Cardiac ventricle fibroblast (primary cell): ENCODE data around the gene DOP1B. TPM values are rescaled to one million over a fixed set of nuclear protein-coding genes. Genes with fewer than 3 reads are reported as not detected.

Experiments
- total RNA-seq: library from RNA; depleted of rRNA; stranded (reverse); fragments of >200 nt; gene quantifications from 2 replicates; pipeline ENCODE4 v1.2.3, GENCODE V29; 2015

DOP1B gene, protein sequence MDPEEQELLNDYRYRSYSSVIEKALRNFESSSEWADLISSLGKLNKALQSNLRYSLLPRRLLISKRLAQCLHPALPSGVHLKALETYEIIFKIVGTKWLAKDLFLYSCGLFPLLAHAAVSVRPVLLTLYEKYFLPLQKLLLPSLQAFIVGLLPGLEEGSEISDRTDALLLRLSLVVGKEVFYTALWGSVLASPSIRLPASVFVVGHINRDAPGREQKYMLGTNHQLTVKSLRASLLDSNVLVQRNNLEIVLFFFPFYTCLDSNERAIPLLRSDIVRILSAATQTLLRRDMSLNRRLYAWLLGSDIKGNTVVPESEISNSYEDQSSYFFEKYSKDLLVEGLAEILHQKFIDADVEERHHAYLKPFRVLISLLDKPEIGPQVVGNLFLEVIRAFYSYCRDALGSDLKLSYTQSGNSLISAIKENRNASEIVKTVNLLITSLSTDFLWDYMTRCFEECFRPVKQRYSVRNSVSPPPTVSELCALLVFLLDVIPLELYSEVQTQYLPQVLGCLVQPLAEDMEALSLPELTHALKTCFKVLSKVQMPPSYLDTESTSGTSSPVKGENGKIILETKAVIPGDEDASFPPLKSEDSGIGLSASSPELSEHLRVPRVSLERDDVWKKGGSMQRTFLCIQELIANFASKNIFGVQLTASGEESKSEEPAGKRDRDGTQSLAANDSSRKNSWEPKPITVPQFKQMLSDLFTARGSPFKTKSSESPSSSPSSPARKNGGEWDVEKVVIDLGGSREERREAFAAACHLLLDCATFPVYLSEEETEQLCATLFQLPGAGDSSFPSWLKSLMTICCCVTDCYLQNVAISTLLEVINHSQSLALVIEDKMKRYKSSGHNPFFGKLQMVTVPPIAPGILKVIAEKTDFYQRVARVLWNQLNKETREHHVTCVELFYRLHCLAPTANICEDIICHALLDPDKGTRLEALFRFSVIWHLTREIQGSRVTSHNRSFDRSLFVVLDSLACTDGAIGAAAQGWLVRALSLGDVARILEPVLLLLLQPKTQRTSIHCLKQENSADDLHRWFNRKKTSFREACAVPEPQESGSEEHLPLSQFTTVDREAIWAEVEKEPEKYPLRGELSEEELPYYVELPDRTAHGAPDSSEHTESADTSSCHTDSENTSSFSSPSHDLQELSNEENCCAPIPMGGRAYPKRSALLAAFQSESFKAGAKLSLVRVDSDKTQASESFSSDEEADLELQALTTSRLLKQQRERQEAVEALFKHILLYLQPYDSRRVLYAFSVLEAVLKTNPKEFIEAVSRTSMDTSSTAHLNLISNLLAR (N-terminal part only)
- 3.1 and 3.3 TPM in 2 replicates for total RNA-seq

DNA sequence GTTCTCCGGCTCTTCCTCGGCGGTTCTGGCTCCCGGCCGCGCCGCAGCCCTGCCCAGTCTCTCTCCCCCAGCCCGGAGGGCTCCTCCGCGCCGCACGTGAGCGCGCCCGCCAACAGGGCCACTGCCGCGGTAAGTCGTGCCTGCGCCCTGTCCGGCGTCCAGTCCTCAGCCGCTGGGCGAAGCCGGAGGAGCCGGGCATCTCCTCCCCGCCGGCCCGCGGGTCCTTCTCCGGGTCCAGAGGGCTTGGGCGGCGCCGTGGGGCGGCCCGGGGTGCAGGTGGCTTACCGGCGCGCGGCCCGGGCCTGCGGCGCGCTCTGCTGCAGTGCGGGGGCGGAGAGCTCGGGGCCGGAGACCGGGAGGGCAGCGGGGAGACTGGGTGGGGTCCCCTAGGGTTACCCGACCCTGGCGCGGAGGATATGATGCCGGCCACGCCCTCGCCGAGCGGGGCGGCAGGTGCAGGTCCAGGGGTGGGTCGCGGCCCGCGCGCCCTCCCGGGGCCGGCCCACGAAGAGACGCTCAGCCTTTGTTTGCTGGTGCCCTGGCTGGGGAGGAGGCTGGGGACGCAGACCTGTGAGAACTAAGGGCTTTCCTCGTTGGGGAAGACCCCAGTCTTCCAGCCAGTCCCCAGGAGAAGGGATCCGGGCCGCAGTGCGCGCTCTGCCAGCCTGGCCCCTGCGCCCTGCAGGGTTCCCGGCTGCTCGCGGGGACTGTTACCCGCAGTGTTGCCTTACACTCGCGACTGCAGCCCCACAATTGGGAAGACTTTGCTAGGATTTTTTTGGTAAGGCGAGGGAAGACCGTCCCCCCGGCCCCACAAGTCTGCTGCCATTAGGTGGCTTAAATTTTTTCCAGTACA, at the start of gene DOP1B:
Gene DOP1B (plus strand): TSS at position 10 of the 856 bp plus-strand sequence. CDS start 7,910 bp downstream, outside the sequence.

DNA sequence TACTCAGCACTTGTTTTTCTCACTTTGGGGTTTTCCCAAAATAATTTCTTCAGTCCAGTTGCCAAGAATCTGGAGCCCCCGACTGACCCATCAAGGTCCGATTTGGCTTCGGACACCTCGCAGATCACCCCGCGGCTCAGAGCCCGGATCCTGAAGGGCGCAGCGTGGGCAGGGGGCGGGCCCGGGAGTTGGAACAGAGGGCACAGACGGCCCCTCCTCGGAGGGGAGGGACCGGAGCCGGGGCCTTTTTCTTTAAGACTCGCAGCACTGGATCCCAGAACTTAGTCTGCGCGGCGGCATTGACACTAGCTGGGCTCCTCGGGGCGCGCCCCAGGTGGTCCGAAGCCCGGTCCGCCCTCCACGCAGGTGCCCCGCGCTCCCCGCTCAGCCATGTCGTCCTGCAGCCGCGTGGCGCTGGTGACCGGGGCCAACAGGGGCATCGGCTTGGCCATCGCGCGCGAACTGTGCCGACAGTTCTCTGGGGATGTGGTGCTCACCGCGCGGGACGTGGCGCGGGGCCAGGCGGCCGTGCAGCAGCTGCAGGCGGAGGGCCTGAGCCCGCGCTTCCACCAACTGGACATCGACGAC, 21.7 kb upstream of the DOP1B start, which contains the start of gene CBR3:
Gene CBR3 (plus strand): TSS at position 277 of the 588 bp plus-strand sequence. CDS start 114 bp downstream, at position 391.

Other genes with a start within 250 kb of the DOP1B start
- 11.2 and 15.2 TPM in 2 replicates for gene SETD4, start 96.3 kb upstream of the DOP1B start, total RNA-seq
- 211 and 271 TPM in 2 replicates for gene CBR1, start 86.8 kb upstream of the DOP1B start, total RNA-seq
- gene CBR3, start 21.7 kb upstream of the DOP1B start, total RNA-seq: 8.7 and 17.7 TPM in 2 replicates
- 9.9 and 10.8 TPM in 2 replicates for gene MORC3, start 163.4 kb downstream of the DOP1B start, total RNA-seq
- 1.2 and 1.7 TPM in 2 replicates for gene CHAF1B, start 228.6 kb downstream of the DOP1B start, total RNA-seq